HEK293 (cell line): Measurements from ENCODE around the gene IFNE.

Experiments used
- CTCF ChIA-PET: fragments of 350-600 bp; formaldehyde crosslinking; extraction: SDS; loops from one replicate; lab custom pipeline; 2021; ENCODE audit warnings: antibody characterized with exemption; lab: Yijun Ruan, JAX
- POLR2A ChIA-PET: fragments of 300-600 bp; formaldehyde crosslinking; extraction: SDS; loops from one replicate; lab custom pipeline; 2020; ENCODE audit warnings: antibody characterized with exemption, inconsistent platforms; lab: Yijun Ruan, JAX
- H3K27ac ChIP-seq: fragments of 200-500 bp; sonication (Bioruptor generic); 2 replicates; pipeline ENCODE4 v1.5.1; 2014; ENCODE audit warnings: low read depth, low read length, control low read depth, inconsistent platforms; ENCODE audit errors: extremely low read depth
- H3K36me3 ChIP-seq, 2 experiments: fragments of 200-500 bp in 1 of 2; sonication (Bioruptor generic) in 1 of 2; 1 replicate in 1 of 2; 2 replicates in 1 of 2; pipeline ENCODE4 v1.5.1; 2014 to 2017; ENCODE audit warnings: inconsistent platforms in 2 of 2, low read length in 2 of 2; ENCODE audit not compliant: control insufficient read depth in 2 of 2, insufficient read depth in 1 of 2
- H3K4me1 ChIP-seq: fragments of 200-500 bp; sonication (Bioruptor generic); 2 replicates; pipeline ENCODE4 v1.5.1; 2014; ENCODE audit warnings: mild to moderate bottlenecking, low read length, inconsistent platforms; ENCODE audit not compliant: control insufficient read depth, insufficient read depth
- H3K4me3 ChIP-seq: 2 replicates; pipeline ENCODE4 v1.5.1; 2011; ENCODE audit warnings: low read depth, mild to moderate bottlenecking, control low read depth, low read length, moderate library complexity
- H3K9me3 ChIP-seq: fragments of 200-500 bp; sonication (Bioruptor generic); 2 replicates; pipeline ENCODE4 v1.5.1; 2014; ENCODE audit warnings: low read depth, low read length, inconsistent platforms; ENCODE audit not compliant: control insufficient read depth, insufficient read depth
- ELK4 ChIP-seq: IDR thresholded peaks from 2 replicates; pipeline ENCODE4 v1.6.1; 2011; ENCODE audit warnings: mild to moderate bottlenecking, low read depth, low read length, borderline replicate concordance
- FEZF1 ChIP-seq: fragments of 450-650 bp; formaldehyde crosslinking; IDR thresholded peaks from 2 replicates; pipeline ENCODE4 v1.5.1; 2016; ENCODE audit warnings: missing biosample characterization, missing genetic modification characterization
- KLF8 ChIP-seq: fragments of 450-650 bp; formaldehyde crosslinking; IDR thresholded peaks from 2 replicates; pipeline ENCODE4 v1.5.1; 2016; ENCODE audit warnings: missing biosample characterization, missing genetic modification characterization
- REST ChIP-seq: fragments of 450-650 bp; formaldehyde crosslinking; IDR thresholded peaks from 2 replicates; pipeline ENCODE4 v1.5.1; 2016; ENCODE audit warnings: missing biosample characterization, missing genetic modification characterization
- ZBTB21 ChIP-seq: fragments of 450-650 bp; formaldehyde crosslinking; IDR thresholded peaks from 2 replicates; pipeline ENCODE4 v1.5.1; 2017; ENCODE audit warnings: missing biosample characterization, missing genetic modification characterization
- ZNF146 ChIP-seq: fragments of 450-650 bp; formaldehyde crosslinking; IDR thresholded peaks from 2 replicates; pipeline ENCODE4 v1.5.1; 2016; ENCODE audit warnings: missing biosample characterization, missing genetic modification characterization
- ZNF223 ChIP-seq: fragments of 450-650 bp; formaldehyde crosslinking; IDR thresholded peaks from 2 replicates; pipeline ENCODE4 v1.5.1; 2016; ENCODE audit warnings: missing biosample characterization, missing genetic modification characterization
- ZNF354C ChIP-seq: fragments of 450-650 bp; formaldehyde crosslinking; IDR thresholded peaks from 2 replicates; pipeline ENCODE4 v1.5.1; 2016; ENCODE audit warnings: missing biosample characterization, missing genetic modification characterization, low read depth, borderline replicate concordance
- ZNF366 ChIP-seq: fragments of 450-650 bp; formaldehyde crosslinking; conservative IDR thresholded peaks from 2 replicates; pipeline ENCODE4 v1.5.1; 2016; ENCODE audit warnings: missing biosample characterization, missing genetic modification characterization
- ZNF398 ChIP-seq: fragments of 450-650 bp; formaldehyde crosslinking; IDR thresholded peaks from 2 replicates; pipeline ENCODE4 v1.5.1; 2017; ENCODE audit warnings: missing biosample characterization, missing genetic modification characterization
- ZNF426 ChIP-seq: fragments of 450-650 bp; formaldehyde crosslinking; IDR thresholded peaks from 2 replicates; pipeline ENCODE4 v1.5.1; 2017; ENCODE audit warnings: missing biosample characterization, missing genetic modification characterization, mild to moderate bottlenecking, inconsistent platforms, moderate library complexity
- ZNF510 ChIP-seq: fragments of 450-650 bp; formaldehyde crosslinking; IDR thresholded peaks from 2 replicates; pipeline ENCODE4 v1.5.1; 2018; ENCODE audit warnings: mild to moderate bottlenecking, missing genetic modification characterization, missing biosample characterization; ENCODE audit not compliant: insufficient replicate concordance
- ZNF548 ChIP-seq: fragments of 450-650 bp; formaldehyde crosslinking; IDR thresholded peaks from 2 replicates; pipeline ENCODE4 v1.5.1; 2016; ENCODE audit warnings: missing biosample characterization, missing genetic modification characterization
- ZNF621 ChIP-seq: fragments of 450-650 bp; formaldehyde crosslinking; IDR thresholded peaks from 2 replicates; pipeline ENCODE4 v1.5.1; 2017; ENCODE audit warnings: missing biosample characterization, missing genetic modification characterization
- ZNF629 ChIP-seq: fragments of 450-650 bp; formaldehyde crosslinking; IDR thresholded peaks from 2 replicates; pipeline ENCODE4 v1.5.1; 2017; ENCODE audit warnings: missing biosample characterization, missing genetic modification characterization
- ZNF704 ChIP-seq: fragments of 450-650 bp; formaldehyde crosslinking; IDR thresholded peaks from 2 replicates; pipeline ENCODE4 v1.5.1; 2016; ENCODE audit warnings: missing biosample characterization, missing genetic modification characterization
- ZNF777 ChIP-seq: fragments of 450-650 bp; formaldehyde crosslinking; IDR thresholded peaks from 2 replicates; pipeline ENCODE4 v1.5.1; 2017; ENCODE audit warnings: missing biosample characterization, missing genetic modification characterization, borderline replicate concordance
- ZNF791 ChIP-seq: fragments of 450-650 bp; formaldehyde crosslinking; IDR thresholded peaks from 2 replicates; pipeline ENCODE4 v1.5.1; 2016; ENCODE audit warnings: missing biosample characterization, missing genetic modification characterization
- ZSCAN4 ChIP-seq: fragments of 450-650 bp; formaldehyde crosslinking; IDR thresholded peaks from 2 replicates; pipeline ENCODE4 v1.5.1; 2017; ENCODE audit warnings: missing biosample characterization, missing genetic modification characterization

IFNE gene

GRCh38 chr9:21520501-21521228, 38.6 kb upstream of the IFNE start:
- POLR2A ChIA-PET: interaction anchor here (0.7 kb wide), 1 partner anchor 510 kb away, joined by 3 read pairs; no protein-coding TSS in a partner anchor
- Histone ChIP-seq H3K27ac (no peak overlapping the region), H3K4me1 (no peaks in the 10 kb centered on the region), H3K36me3 (no peaks in the 10 kb centered on the region), H3K4me3 (no peak overlapping the region), H3K9me3 (no peaks in the 10 kb centered on the region; the same call in 1 of the 2 replicates)
- TF ChIP-seq REST (tag by site-specific recombination) (no peak), ZNF366 (tag by site-specific recombination) (no peak), ZNF777 (tag by site-specific recombination) (no peak), ZNF146 (tag by site-specific recombination) (peak; percentile 46)
- CTCF ChIA-PET: interaction anchor here (0.6 to 1.0 kb wide), 2 partner anchors 188 to 195 kb away, joined by 4 read pairs; no protein-coding TSS in a partner anchor

GRCh38 chr9:21519855-21520434, 37.8 kb upstream of the IFNE start:
- Histone ChIP-seq H3K36me3 (no peaks in the 10 kb centered on the region), H3K9me3 (no peaks in the 10 kb centered on the region; the same call in 1 of the 2 replicates), H3K4me3 (no peak overlapping the region), H3K4me1 (no peaks in the 10 kb centered on the region), H3K27ac (no peak overlapping the region)
- POLR2A ChIA-PET: no interaction called here
- TF ChIP-seq ZNF629 (tag by site-specific recombination) (no peak), ZNF354C (tag by site-specific recombination) (no peak), ZNF548 (tag by site-specific recombination) (no peak), ELK4 (no peak), ZNF426 (tag by site-specific recombination) (no peak), KLF8 (tag by site-specific recombination) (no peak), ZBTB21 (no peak)
- CTCF ChIA-PET: interaction anchor here (0.6 to 1.0 kb wide), 3 partner anchors 189 to 267 kb away, joined by 3 to 4 read pairs (median 4); no protein-coding TSS in a partner anchor

- Histone ChIP-seq H3K27ac (no peak overlapping the region), H3K9me3 (no peaks in the 10 kb centered on the region), H3K4me1 (no peaks in the 10 kb centered on the region), H3K4me3 (no peak overlapping the region), H3K36me3 (no peaks in the 10 kb centered on the region)
- ChIA-PET CTCF (interaction anchor here (0.6 to 0.9 kb wide), 3 partner anchors 32 to 61 kb away, joined by 3 to 4 read pairs (median 3); no protein-coding TSS in a partner anchor), POLR2A (no interaction called here)
- TF ChIP-seq ZNF510 (no peak), ZNF621 (tag by site-specific recombination) (no peak), ZNF223 (no peak), ZNF398 (no peak), ZNF791 (tag by site-specific recombination) (no peak), ZSCAN4 (tag by site-specific recombination) (no peak), FEZF1 (tag by site-specific recombination) (no peak), ZNF704 (tag by site-specific recombination) (no peak)
Measured at GRCh38 chr9:21516796-21517195, 34.7 kb upstream of the IFNE start.
